Fibroblast of skin of right biceps (primary cell): ENCODE measurements around the gene FGF23.
A peak's percentile ranks its signal among the peaks of the same experiment; 100 is the strongest.

Experiments
- DNase-seq: peaks from one replicate; pipeline ENCODE4 v3.0.0-alpha.2; 2013

Gene FGF23

GRCh38 chr12:4380332-4380731, 820 bp upstream of the FGF23 start:
- no peak for DNase-seq

- DNase-seq, result no peak
Observed at GRCh38 chr12:4378772-4379171, 740 bp downstream of the FGF23 start.

GRCh38 chr12:4375449-4375848, 4.1 kb downstream of the FGF23 start:
- no peak for DNase-seq

- no peak for DNase-seq
Observed at GRCh38 chr12:4372653-4373052, 6.9 kb downstream of the FGF23 start.

- no peak for DNase-seq
Observed at GRCh38 chr12:4370265-4370664, 9.2 kb downstream of the FGF23 start.

- no peak for DNase-seq
Observed at GRCh38 chr12:4369548-4369947, 10.0 kb downstream of the FGF23 start.

GRCh38 chr12:4366090-4366489, 13.4 kb downstream of the FGF23 start:
- DNase-seq, result no peak

GRCh38 chr12:4356041-4356327, 23.5 kb downstream of the FGF23 start:
- peak; percentile 10 for DNase-seq

- no peak for DNase-seq
Observed at GRCh38 chr12:4355156-4356040, 24.1 kb downstream of the FGF23 start.

GRCh38 chr12:4353785-4354208, 25.7 kb downstream of the FGF23 start:
- peak; percentile 3 for DNase-seq

GRCh38 chr12:4346931-4347330, 32.6 kb downstream of the FGF23 start:
- no peak for DNase-seq

GRCh38 chr12:4331842-4332241, 47.7 kb downstream of the FGF23 start:
- DNase-seq, result no peak

GRCh38 chr12:4331221-4331620, 48.3 kb downstream of the FGF23 start:
- DNase-seq, result no peak

- no peak for DNase-seq
Observed at GRCh38 chr12:4330203-4330602, 49.3 kb downstream of the FGF23 start.

- no peak for DNase-seq
Observed at GRCh38 chr12:4327293-4327692, 52.2 kb downstream of the FGF23 start.

GRCh38 chr12:4325966-4326365, 53.5 kb downstream of the FGF23 start:
- no peak for DNase-seq

GRCh38 chr12:4324366-4324765, 55.1 kb downstream of the FGF23 start:
- DNase-seq, result no peak

GRCh38 chr12:4323396-4323795, 56.1 kb downstream of the FGF23 start:
- DNase-seq, result no peak

- DNase-seq, result no peak
Observed at GRCh38 chr12:4322726-4323125, 56.8 kb downstream of the FGF23 start.

- peak; percentile 96 for DNase-seq
Observed at GRCh38 chr12:4320853-4321701, 58.4 kb downstream of the FGF23 start, which contains the start of gene TIGAR. Gene TIGAR, plus strand, starts transcription at chr12:4321213. Its CDS starts 59 bp downstream, at chr12:4321272.

- no peak for DNase-seq
Observed at GRCh38 chr12:4320497-4320852, 59.0 kb downstream of the FGF23 start.
